H9 (cell line): ENCODE measurements around the gene CLEC2L. TPM values are rescaled to one million over a fixed set of nuclear protein-coding genes. Genes with fewer than 3 reads are reported as not detected.

Experiments used
- DNase-seq: peaks from one replicate; pipeline ENCODE4 v3.0.0-alpha.2; 2017
- H2AFZ ChIP-seq: one replicate; pipeline ENCODE4 v1.6.1; 2013; ENCODE audit warnings: mild to moderate bottlenecking, low read length, control low read depth, moderate library complexity
- H2AK5ac ChIP-seq: 2 replicates; pipeline ENCODE4 v1.6.1; 2013; ENCODE audit warnings: low read length, control low read depth, mixed read lengths; ENCODE audit not compliant: insufficient read length
- H2BK120ac ChIP-seq: one replicate; pipeline ENCODE4 v1.6.1; 2013; ENCODE audit warnings: low read depth, mild to moderate bottlenecking, low read length, control low read depth, inconsistent platforms; ENCODE audit not compliant: poor library complexity, severe bottlenecking
- H2BK12ac ChIP-seq: 2 replicates; pipeline ENCODE4 v1.6.1; 2013; ENCODE audit warnings: low read length, control low read depth, mixed read lengths, low read depth; ENCODE audit not compliant: insufficient read length
- H2BK15ac ChIP-seq: 2 replicates; pipeline ENCODE4 v1.6.1; 2013; ENCODE audit warnings: low read depth, low read length, control low read depth
- H2BK20ac ChIP-seq: one replicate; pipeline ENCODE4 v1.6.1; 2013; ENCODE audit warnings: low read depth, mild to moderate bottlenecking, low read length, control low read depth, inconsistent platforms; ENCODE audit not compliant: poor library complexity, severe bottlenecking
- H2BK5ac ChIP-seq: 2 replicates; pipeline ENCODE4 v1.6.1; 2013; ENCODE audit warnings: low read length, control low read depth, mixed read lengths; ENCODE audit not compliant: insufficient read length
- H3K14ac ChIP-seq: 2 replicates; pipeline ENCODE4 v1.6.1; 2013; ENCODE audit warnings: low read length, control low read depth; ENCODE audit not compliant: insufficient read depth
- H3K18ac ChIP-seq: 2 replicates; pipeline ENCODE4 v1.6.1; 2013; ENCODE audit warnings: low read depth, mild to moderate bottlenecking, mixed read lengths, low read length, control low read depth; ENCODE audit not compliant: insufficient read length
- H3K23ac ChIP-seq: 2 replicates; pipeline ENCODE4 v1.6.1; 2013; ENCODE audit warnings: low read length, control low read depth, mixed read lengths, low read depth; ENCODE audit not compliant: insufficient read length
- H3K23me2 ChIP-seq: 2 replicates; pipeline ENCODE4 v1.6.1; 2013; ENCODE audit warnings: low read depth, mild to moderate bottlenecking, mixed read lengths, low read length, control low read depth; ENCODE audit not compliant: insufficient read length, poor library complexity, severe bottlenecking
- H3K27ac ChIP-seq: 2 replicates; pipeline ENCODE4 v1.5.1; 2013; ENCODE audit warnings: low read length, control low read depth, mixed read lengths, low read depth; ENCODE audit not compliant: insufficient read length
- H3K27me3 ChIP-seq: 2 replicates; pipeline ENCODE4 v1.6.1; 2013; ENCODE audit warnings: low read length, control low read depth, inconsistent platforms; ENCODE audit not compliant: insufficient read depth
- H3K4ac ChIP-seq: 2 replicates; pipeline ENCODE4 v1.6.1; 2013; ENCODE audit warnings: low read depth, mild to moderate bottlenecking, control low read depth, inconsistent platforms, low read length, moderate library complexity
- H3K4me1 ChIP-seq: 2 replicates; pipeline ENCODE4 v1.6.1; 2013; ENCODE audit warnings: low read length, control low read depth, inconsistent platforms; ENCODE audit not compliant: insufficient read depth
- H3K4me2 ChIP-seq: 2 replicates; pipeline ENCODE4 v1.6.1; 2013; ENCODE audit warnings: low read length, control low read depth, mixed read lengths; ENCODE audit not compliant: insufficient read length, insufficient read depth
- H3K56ac ChIP-seq: 2 replicates; pipeline ENCODE4 v1.6.1; 2013; ENCODE audit warnings: low read depth, mild to moderate bottlenecking, mixed read lengths, low read length, control low read depth; ENCODE audit not compliant: insufficient read length
- H3K79me1 ChIP-seq: 2 replicates; pipeline ENCODE4 v1.6.1; 2013; ENCODE audit warnings: low read depth, mild to moderate bottlenecking, moderate library complexity, low read length, control low read depth, inconsistent platforms; ENCODE audit not compliant: insufficient read depth, poor library complexity, severe bottlenecking
- H3K79me2 ChIP-seq: 2 replicates; pipeline ENCODE4 v1.6.1; 2013; ENCODE audit warnings: low read length, control low read depth, inconsistent platforms; ENCODE audit not compliant: insufficient read depth
- H3K9ac ChIP-seq: 2 replicates; pipeline ENCODE4 v1.6.1; 2013; ENCODE audit warnings: low read length, control low read depth, mixed read lengths; ENCODE audit not compliant: insufficient read length; ENCODE audit errors: extremely low read depth
- H3K9me3 ChIP-seq: one replicate; pipeline ENCODE4 v1.6.1; 2013; ENCODE audit warnings: low read depth, low read length, inconsistent platforms; ENCODE audit not compliant: control insufficient read depth
- H3T11ph ChIP-seq: one replicate; pipeline ENCODE4 v1.6.1; 2013; ENCODE audit warnings: mild to moderate bottlenecking, low read length, control low read depth, inconsistent platforms
- H4K20me1 ChIP-seq: one replicate; pipeline ENCODE4 v1.6.1; 2013; ENCODE audit not compliant: control insufficient read depth, insufficient read length, insufficient read depth
- H4K5ac ChIP-seq: 2 replicates; pipeline ENCODE4 v1.6.1; 2013; ENCODE audit warnings: low read depth, mild to moderate bottlenecking, mixed read lengths, low read length, control low read depth; ENCODE audit not compliant: insufficient read length
- H4K8ac ChIP-seq: replicated peaks from 2 replicates; pipeline ENCODE4 v1.6.1; 2013; ENCODE audit warnings: low read length, control low read depth, mixed read lengths, low read depth; ENCODE audit not compliant: insufficient read length
- H4K91ac ChIP-seq: 2 replicates; pipeline ENCODE4 v1.6.1; 2013; ENCODE audit warnings: low read depth, mild to moderate bottlenecking, moderate library complexity, mixed read lengths, low read length, control low read depth; ENCODE audit not compliant: insufficient read length
- H3K27ac Mint-ChIP-seq, 3 experiments: 2 replicates in 2 of 3; 3 replicates in 1 of 3; pipeline ENCODE4 v1.8.0; 2020 to 2021; ENCODE audit warnings: mixed read lengths in 3 of 3, mild to moderate bottlenecking in 1 of 3, moderate library complexity in 1 of 3
- H3K27me3 Mint-ChIP-seq: 2 replicates; pipeline ENCODE4 v1.8.0; 2021; ENCODE audit warnings: low read depth, mild to moderate bottlenecking, moderate library complexity, mixed read lengths
- H3K36me3 Mint-ChIP-seq, 3 experiments: 2 replicates in 2 of 3; 3 replicates in 1 of 3; pipeline ENCODE4 v1.8.0; 2020 to 2021; ENCODE audit warnings: low read depth in 3 of 3, mixed read lengths in 3 of 3; ENCODE audit not compliant: insufficient read depth in 1 of 3
- H3K4me1 Mint-ChIP-seq, 2 experiments: 2 replicates each; pipeline ENCODE4 v1.8.0; 2020; ENCODE audit warnings: mixed read lengths in 2 of 2
- H3K4me3 Mint-ChIP-seq, 2 experiments: 2 replicates in 1 of 2; 3 replicates in 1 of 2; pipeline ENCODE4 v1.8.0; 2020 to 2021; ENCODE audit warnings: mild to moderate bottlenecking in 2 of 2, mixed read lengths in 2 of 2, moderate library complexity in 1 of 2
- H3K9me3 Mint-ChIP-seq, 2 experiments: 2 replicates in 1 of 2; 3 replicates in 1 of 2; pipeline ENCODE4 v1.8.0; 2020; ENCODE audit warnings: mild to moderate bottlenecking in 2 of 2, mixed read lengths in 2 of 2, moderate library complexity in 1 of 2
- CTCF ChIP-seq: fragments of 200-600 bp; sonication (generic); conservative IDR thresholded peaks from 3 replicates; pipeline ENCODE4 v1.8.0; 2021; ENCODE audit warnings: antibody characterized with exemption, mild to moderate bottlenecking
- WGBS: extraction: QIAGEN DNeasy Blood & Tissue Kit; methylation state at CpG from one replicate; pipeline ENCODE4 v1.1.7; 2013; ENCODE audit warnings: missing lambda C conversion rate, low lambda C conversion rate, mixed read lengths; ENCODE audit not compliant: insufficient read length; ENCODE audit errors: extremely low coverage; 5-methylcytosine and 5-hydroxymethylcytosine counted together
- total RNA-seq: library from RNA; stranded (reverse); gene quantifications from 2 replicates; pipeline ENCODE4 v1.2.1, GENCODE V29; 2021

CLEC2L gene
- total RNA-seq, 1 experiment from 2014 or later: 0.74 TPM

DNA sequence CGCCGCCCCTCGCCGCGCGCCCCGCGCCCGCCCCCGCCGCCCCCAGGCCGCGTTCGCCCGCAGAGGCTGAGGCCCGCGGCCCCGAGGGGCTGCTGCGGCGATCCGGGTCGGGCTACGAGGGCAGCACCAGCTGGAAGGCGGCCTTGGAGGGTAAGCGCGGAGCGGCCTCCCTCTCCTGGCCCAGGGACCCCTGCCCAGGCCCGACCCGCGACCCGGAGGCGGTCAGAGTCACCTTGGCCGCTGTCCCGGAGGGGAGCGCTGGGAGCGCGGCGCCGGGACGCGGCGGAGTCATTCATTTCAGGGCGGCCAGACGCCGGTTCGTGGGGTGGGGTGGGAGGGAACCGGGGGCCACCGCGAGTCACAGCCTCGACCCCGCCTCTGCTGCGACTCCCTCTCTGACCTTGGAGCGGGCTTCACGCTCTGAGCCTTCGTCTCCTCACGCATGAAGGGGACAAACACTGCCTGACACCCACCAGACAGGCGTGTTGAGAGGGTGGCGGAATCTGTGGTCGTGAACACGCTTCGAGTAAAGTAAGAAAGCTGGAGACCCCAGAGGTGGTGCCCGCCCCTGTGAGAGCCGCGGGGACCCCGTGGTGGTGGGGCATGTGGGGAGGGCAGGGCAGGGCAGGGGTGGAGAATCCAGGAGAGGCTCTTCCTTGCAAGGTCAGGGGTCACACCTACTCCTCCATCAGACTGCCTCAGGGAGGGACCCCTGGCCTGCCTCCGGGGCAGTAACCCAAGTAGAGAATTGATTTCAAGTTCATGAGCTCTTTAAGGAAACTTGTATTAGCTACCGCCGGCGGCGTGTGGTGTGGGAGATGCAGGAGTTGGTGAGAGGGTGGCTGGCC is 707 bp downstream of the CLEC2L start:
- peaks cover 0 to 4% (median 2%) of the 10 kb centered on the region in 3 experiments; a peak in 4 of 7 replicates for H3K36me3 Mint-ChIP-seq
- H2BK120ac ChIP-seq: no peak overlapping the region
- no peak for TF ChIP-seq CTCF
- H3K23ac ChIP-seq: no peak overlapping the region
- peaks cover 3 to 4% of the 10 kb centered on the region in 2 experiments; a peak in 4 of 5 replicates for H3K9me3 Mint-ChIP-seq
- H3K4me3 Mint-ChIP-seq: peak overlapping the region; percentile 50 to 75
- H3K9ac ChIP-seq: no peak overlapping the region
- no peak overlapping the region; the same call in 1 of the 2 replicates for H3K14ac ChIP-seq
- H3K79me1 ChIP-seq: no peaks in the 10 kb centered on the region
- H2AFZ ChIP-seq: no peak overlapping the region
- no peak for DNase-seq
- H3K79me2 ChIP-seq: no peaks in the 10 kb centered on the region
- H4K91ac ChIP-seq: no peak overlapping the region
- H2BK15ac ChIP-seq: no peak overlapping the region
- H3K4me1 Mint-ChIP-seq: peaks cover 8 to 13% of the 10 kb centered on the region in 2 experiments
- WGBS: no CpG with 5 or more reads among the region's 70 CpGs
- no peaks in the 10 kb centered on the region for H4K20me1 ChIP-seq
- H4K8ac ChIP-seq: no peak overlapping the region
- H4K5ac ChIP-seq: no peak overlapping the region
- peaks cover 5% of the 10 kb centered on the region for H3K23me2 ChIP-seq
- H3K4me1 ChIP-seq: no peaks in the 10 kb centered on the region; the same call in none of the 2 replicates
- no peak overlapping the region for H2BK5ac ChIP-seq
- H3K56ac ChIP-seq: no peak overlapping the region
- no peaks in the 10 kb centered on the region for H3K9me3 ChIP-seq
- H3K27me3 ChIP-seq: peaks cover 26% of the 10 kb centered on the region; the same call in 1 of the 2 replicates
- H3T11ph ChIP-seq: no peak overlapping the region
- no peak overlapping the region for H3K27ac Mint-ChIP-seq
- peaks cover 71% of the 10 kb centered on the region for H3K27me3 Mint-ChIP-seq
- H3K27ac ChIP-seq: no peak overlapping the region
- no peak overlapping the region for H2BK12ac ChIP-seq
- no peak overlapping the region for H3K4me2 ChIP-seq
- no peak overlapping the region for H3K4ac ChIP-seq
- no peak overlapping the region for H2AK5ac ChIP-seq
- H3K18ac ChIP-seq: peak overlapping the region; percentile 63
- H2BK20ac ChIP-seq: no peak overlapping the region
